GM19328 (cell line): Measurements from ENCODE around the gene SCP2D1.

Experiments used
- ATAC-seq: cut with Tn5 transposase; IDR thresholded peaks from one replicate; pipeline ENCODE4 v1.9.1; 2021; ENCODE audit warnings: mild to moderate bottlenecking, moderate library complexity; ENCODE audit not compliant: unreplicated experiment

The SCP2D1 gene

GRCh38 chr20:18811904-18812303, 1.7 kb upstream of the SCP2D1 start:
- ATAC-seq: no peak

- ATAC-seq: no peak
Observed at GRCh38 chr20:18815194-18815942, 1.8 kb downstream of the SCP2D1 start.

GRCh38 chr20:18822832-18823231, 9.2 kb downstream of the SCP2D1 start:
- ATAC-seq: no peak

GRCh38 chr20:18831830-18832499, 18.4 kb downstream of the SCP2D1 start:
- no peak for ATAC-seq

- no peak for ATAC-seq
Observed at GRCh38 chr20:18832546-18833200, 19.1 kb downstream of the SCP2D1 start.

- ATAC-seq: no peak
Observed at GRCh38 chr20:18835466-18836256, 22.1 kb downstream of the SCP2D1 start.

- ATAC-seq: no peak
Observed at GRCh38 chr20:18837718-18838117, 24.1 kb downstream of the SCP2D1 start.

- no peak for ATAC-seq
Observed at GRCh38 chr20:18839507-18840247, 26.1 kb downstream of the SCP2D1 start.

- ATAC-seq: no peak
Observed at GRCh38 chr20:18840248-18840645, 26.7 kb downstream of the SCP2D1 start.

- no peak for ATAC-seq
Observed at GRCh38 chr20:18845017-18845416, 31.4 kb downstream of the SCP2D1 start.

GRCh38 chr20:18847226-18847755, 33.7 kb downstream of the SCP2D1 start:
- no peak for ATAC-seq

- no peak for ATAC-seq
Observed at GRCh38 chr20:18849131-18849530, 35.5 kb downstream of the SCP2D1 start.

GRCh38 chr20:18851629-18852028, 38.0 kb downstream of the SCP2D1 start:
- no peak for ATAC-seq

- ATAC-seq: no peak
Observed at GRCh38 chr20:18852318-18852717, 38.7 kb downstream of the SCP2D1 start.

- ATAC-seq: no peak
Observed at GRCh38 chr20:18853216-18853615, 39.6 kb downstream of the SCP2D1 start.

GRCh38 chr20:18853946-18854646, 40.5 kb downstream of the SCP2D1 start:
- no peak for ATAC-seq

GRCh38 chr20:18855882-18856281, 42.3 kb downstream of the SCP2D1 start:
- ATAC-seq: no peak

GRCh38 chr20:18856873-18857272, 43.3 kb downstream of the SCP2D1 start:
- no peak for ATAC-seq

GRCh38 chr20:18857640-18858039, 44.1 kb downstream of the SCP2D1 start:
- ATAC-seq: no peak

GRCh38 chr20:18858816-18859215, 45.2 kb downstream of the SCP2D1 start:
- no peak for ATAC-seq
